Measurements from ENCODE around the gene LRMDA. TPM values are rescaled to one million over a fixed set of nuclear protein-coding genes. Genes with fewer than 3 reads are reported as not detected.
A peak's percentile ranks its signal among the peaks of the same experiment; 100 is the strongest.

Gene LRMDA
- polyA plus RNA-seq, 1 donor (not counting 4 experiments of a cell fraction or from before 2014, with no cell fraction given) = not detected

DNA sequence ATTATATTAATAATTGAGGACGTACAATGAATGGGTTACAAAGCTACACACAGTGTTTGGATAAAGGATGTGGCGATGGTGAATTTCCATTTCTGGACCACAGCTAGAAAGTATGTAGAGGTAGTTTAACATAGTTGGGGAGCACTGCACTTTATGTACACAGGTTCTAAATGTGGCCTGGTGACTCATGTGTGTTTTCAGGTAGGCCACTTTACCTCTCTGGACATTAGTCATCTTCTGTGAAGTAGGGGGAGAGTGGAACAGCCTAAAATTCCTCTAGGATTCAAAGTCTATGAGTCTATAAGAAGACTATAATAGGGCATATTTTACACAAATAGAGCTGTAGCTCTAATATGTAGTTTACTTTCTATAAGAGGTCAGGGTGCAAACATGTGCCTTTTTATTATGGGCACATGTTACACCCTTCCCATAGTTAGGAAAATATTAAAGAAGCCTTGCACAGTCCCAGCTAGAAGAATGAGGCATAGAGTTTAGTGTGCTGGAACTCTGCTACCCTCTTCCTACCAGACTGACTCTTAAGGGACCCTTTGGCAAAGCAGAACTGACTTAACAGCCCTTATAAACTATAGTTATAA, 594.9 kb downstream of the LRMDA start:
- no peaks in the 10 kb centered on the region for H3K36me3 ChIP-seq (ENCODE audit: control insufficient read depth in 2 of 2, extremely low read depth in 1 of 2, insufficient read depth in 2 of 2, low read length in 2 of 2)
- no peaks in the 10 kb centered on the region for H4K20me1 ChIP-seq (ENCODE audit: control insufficient read depth, extremely low read depth, insufficient read depth, low read length)
- DNase-seq (ENCODE audit: low read depth, low spot score) = no peak
- no peak overlapping the region for H3K4me2 ChIP-seq (ENCODE audit: control insufficient read depth, extremely low read depth, insufficient read depth, low read depth, low read length)
- no peak for TF ChIP-seq CTCF (optimal IDR thresholded peaks at IDR 0.05 in 1 of 3, IDR thresholded peaks at IDR 0.05 in 1 of 3, conservative IDR thresholded peaks at IDR 0.05 in 1 of 3; ENCODE audit: extremely low read depth in 1 of 3, insufficient read depth in 2 of 3, low read length in 3 of 3)
- dilution Hi-C loops (cut with MboI; ENCODE audit: extremely low pct_ligation_motif_present, low sequenced_read_pairs) = no loop called here
- no peak overlapping the region for H3K27ac ChIP-seq (ENCODE audit: control insufficient read depth, insufficient read depth, low read length)
- no peak overlapping the region for H3K9ac ChIP-seq (ENCODE audit: control insufficient read depth, extremely low read depth, insufficient read depth, low read length)
- H3K4me1 ChIP-seq (ENCODE audit: control insufficient read depth, extremely low read depth, insufficient read depth, low read length) = no peaks in the 10 kb centered on the region
- H3K27me3 ChIP-seq (ENCODE audit: control insufficient read depth, extremely low read depth, insufficient read depth, low read length) = no peaks in the 10 kb centered on the region
- H3K79me2 ChIP-seq (ENCODE audit: control insufficient read depth, insufficient read depth, low read length) = no peaks in the 10 kb centered on the region
- no peaks in the 10 kb centered on the region for H3K9me3 ChIP-seq (ENCODE audit: control insufficient read depth, low read depth, low read length)
- no peaks in the 10 kb centered on the region for H3K9me1 ChIP-seq (ENCODE audit: control insufficient read depth, extremely low read depth, insufficient read depth, low read length)
- no peak overlapping the region for H3K4me3 ChIP-seq (ENCODE audit: control insufficient read depth in 2 of 3, extremely low read depth in 1 of 3, insufficient read depth in 2 of 3, low read depth in 1 of 3, low read length in 3 of 3)
- no peak for FAIRE-seq
- no peak overlapping the region for H2AFZ ChIP-seq (ENCODE audit: control insufficient read depth, low read length)

- FAIRE-seq = no peak
Observed at GRCh38 chr10:76026905-76027304, 595.5 kb downstream of the LRMDA start.

More at GRCh38 chr10:76026905-76027304, 595.5 kb downstream of the LRMDA start:
- H3K9ac ChIP-seq (ENCODE audit: control insufficient read depth, extremely low read depth, insufficient read depth, low read length) = no peak overlapping the region
- no peaks in the 10 kb centered on the region for H3K27me3 ChIP-seq (ENCODE audit: control insufficient read depth, extremely low read depth, insufficient read depth, low read length)
- H3K4me3 ChIP-seq (ENCODE audit: control insufficient read depth in 2 of 3, extremely low read depth in 1 of 3, insufficient read depth in 2 of 3, low read depth in 1 of 3, low read length in 3 of 3) = no peak overlapping the region
- TF ChIP-seq EZH2 (IDR thresholded peaks at IDR 0.05; ENCODE audit: low read length) (no peak), CTCF (optimal IDR thresholded peaks at IDR 0.05 in 1 of 3, IDR thresholded peaks at IDR 0.05 in 1 of 3, conservative IDR thresholded peaks at IDR 0.05 in 1 of 3; ENCODE audit: extremely low read depth in 1 of 3, insufficient read depth in 2 of 3, low read length in 3 of 3) (peak in 2 of 3 experiments; percentile 15 to 36)
- no peaks in the 10 kb centered on the region for H3K9me1 ChIP-seq (ENCODE audit: control insufficient read depth, extremely low read depth, insufficient read depth, low read length)
- no peaks in the 10 kb centered on the region for H4K20me1 ChIP-seq (ENCODE audit: control insufficient read depth, extremely low read depth, insufficient read depth, low read length)
- H3K9me3 ChIP-seq (ENCODE audit: control insufficient read depth, low read depth, low read length) = no peaks in the 10 kb centered on the region
- no peak overlapping the region for H2AFZ ChIP-seq (ENCODE audit: control insufficient read depth, low read length)
- dilution Hi-C loops (cut with MboI; ENCODE audit: extremely low pct_ligation_motif_present, low sequenced_read_pairs) = no loop called here
- no peak overlapping the region for H3K4me2 ChIP-seq (ENCODE audit: control insufficient read depth, extremely low read depth, insufficient read depth, low read depth, low read length)
- no peak overlapping the region for H3K27ac ChIP-seq (ENCODE audit: control insufficient read depth, insufficient read depth, low read length)
- H3K4me1 ChIP-seq (ENCODE audit: control insufficient read depth, extremely low read depth, insufficient read depth, low read length) = no peaks in the 10 kb centered on the region
- H3K36me3 ChIP-seq (ENCODE audit: control insufficient read depth in 2 of 2, extremely low read depth in 1 of 2, insufficient read depth in 2 of 2, low read length in 2 of 2) = no peaks in the 10 kb centered on the region
- no peak for DNase-seq (ENCODE audit: low read depth, low spot score)
- no peaks in the 10 kb centered on the region for H3K79me2 ChIP-seq (ENCODE audit: control insufficient read depth, insufficient read depth, low read length)

Measured in keratinocyte (primary cell).